DND-41 (cell line): ENCODE results near the gene PEAK3.

ENCODE experiments used
- ATAC-seq: fragments of 200-7000 bp; cut with Tn5 transposase; 3 replicates; pipeline ENCODE4 v1.9.1; 2021; ENCODE audit warnings: low read depth; ENCODE audit not compliant: insufficient read depth
- DNase-seq: peaks from one replicate; pipeline ENCODE4 v3.0.0-alpha.2; 2020
- H2AFZ ChIP-seq: 2 replicates; pipeline ENCODE4 v1.6.0; 2012; ENCODE audit warnings: low read depth, low read length
- H3K27ac ChIP-seq: 2 replicates; pipeline ENCODE4 v1.5.1; 2012; ENCODE audit warnings: low read length, inconsistent platforms
- H3K27me3 ChIP-seq: fragments of 200-600 bp; sonication (generic); 2 replicates; pipeline ENCODE4 v1.6.0; 2012; ENCODE audit warnings: low read length, mild to moderate bottlenecking, inconsistent platforms; ENCODE audit not compliant: insufficient read depth, poor library complexity
- H3K36me3 ChIP-seq: 2 replicates; pipeline ENCODE4 v1.5.1; 2012; ENCODE audit warnings: low read length, inconsistent platforms; ENCODE audit not compliant: insufficient read depth
- H3K4me1 ChIP-seq: 2 replicates; pipeline ENCODE4 v1.5.1; 2012; ENCODE audit warnings: mild to moderate bottlenecking, low read length; ENCODE audit not compliant: insufficient read depth
- H3K4me2 ChIP-seq: 2 replicates; pipeline ENCODE4 v1.6.0; 2012; ENCODE audit warnings: mild to moderate bottlenecking, moderate library complexity, low read length, inconsistent platforms; ENCODE audit not compliant: insufficient read depth
- H3K4me3 ChIP-seq, 2 experiments: fragments of 200-600 bp in 1 of 2; shearing (Covaris generic) in 1 of 2; 2 replicates each; pipeline ENCODE4 v1.5.1; 2012 to 2016; ENCODE audit warnings: inconsistent platforms in 2 of 2, low read length in 2 of 2, mild to moderate bottlenecking in 2 of 2, low read depth in 1 of 2, moderate library complexity in 1 of 2
- H3K79me2 ChIP-seq: 2 replicates; pipeline ENCODE4 v1.6.0; 2012; ENCODE audit warnings: low read length, inconsistent platforms; ENCODE audit not compliant: insufficient read depth
- H3K9ac ChIP-seq: 2 replicates; pipeline ENCODE4 v1.6.0; 2012; ENCODE audit warnings: low read depth, mild to moderate bottlenecking, inconsistent platforms, low read length, moderate library complexity
- H3K9me3 ChIP-seq: 2 replicates; pipeline ENCODE4 v1.5.1; 2012; ENCODE audit warnings: low read length, moderate library complexity, mild to moderate bottlenecking, inconsistent platforms; ENCODE audit not compliant: insufficient read depth, severe bottlenecking
- H4K20me1 ChIP-seq: 2 replicates; pipeline ENCODE4 v1.6.0; 2012; ENCODE audit warnings: low read length; ENCODE audit not compliant: insufficient read depth
- EZH2 ChIP-seq: IDR thresholded peaks from 3 replicates; pipeline ENCODE4 v1.6.1; 2012; ENCODE audit warnings: borderline replicate concordance, low read depth, mild to moderate bottlenecking, moderate library complexity, low read length, inconsistent platforms; ENCODE audit not compliant: severe bottlenecking
- TF ChIP-seq, protein P1 (sequence below): IDR thresholded peaks from 2 replicates; pipeline ENCODE4 v1.5.1; 2012; ENCODE audit warnings: borderline replicate concordance, low read length, moderate library complexity, mild to moderate bottlenecking; ENCODE audit not compliant: poor library complexity, severe bottlenecking; ENCODE audit errors: extremely low read depth

PEAK3 gene

DNA sequence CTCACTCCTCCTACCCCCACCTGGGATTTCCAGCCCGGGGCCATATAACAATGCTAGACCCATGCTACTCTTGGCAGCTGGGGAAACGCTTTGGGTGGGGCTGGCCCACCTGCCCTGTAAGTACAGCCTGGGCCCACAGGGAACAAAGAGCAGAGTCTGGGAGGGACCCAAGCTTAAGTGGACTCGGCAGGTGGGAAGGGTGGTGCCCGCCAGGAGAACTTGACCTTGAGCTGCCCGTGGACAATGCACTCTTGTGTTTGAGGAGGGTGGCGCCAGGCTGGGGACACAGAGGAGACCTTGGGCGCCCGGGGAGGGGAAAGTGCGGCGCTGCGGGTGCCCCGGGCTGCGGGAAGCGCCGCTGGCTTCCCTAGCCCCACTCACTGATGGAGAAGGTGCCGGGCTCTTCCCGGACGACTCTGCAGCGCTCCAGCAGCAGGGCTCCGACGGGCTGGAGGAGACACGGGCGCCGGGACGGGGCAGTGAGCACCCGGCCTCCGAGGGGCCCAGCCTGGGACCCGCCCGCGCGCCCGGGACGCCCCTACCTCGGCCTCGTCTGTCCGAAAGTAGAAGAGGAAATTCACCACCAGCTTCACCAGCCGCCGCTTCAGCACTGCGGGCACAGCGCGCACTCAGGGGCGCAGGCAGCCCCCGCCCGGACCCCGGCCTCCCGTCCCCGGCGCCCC lies 46.5 kb downstream of the PEAK3 start:
- TF ChIP-seq EZH2 = no peak
- TF ChIP-seq, protein P1, sequence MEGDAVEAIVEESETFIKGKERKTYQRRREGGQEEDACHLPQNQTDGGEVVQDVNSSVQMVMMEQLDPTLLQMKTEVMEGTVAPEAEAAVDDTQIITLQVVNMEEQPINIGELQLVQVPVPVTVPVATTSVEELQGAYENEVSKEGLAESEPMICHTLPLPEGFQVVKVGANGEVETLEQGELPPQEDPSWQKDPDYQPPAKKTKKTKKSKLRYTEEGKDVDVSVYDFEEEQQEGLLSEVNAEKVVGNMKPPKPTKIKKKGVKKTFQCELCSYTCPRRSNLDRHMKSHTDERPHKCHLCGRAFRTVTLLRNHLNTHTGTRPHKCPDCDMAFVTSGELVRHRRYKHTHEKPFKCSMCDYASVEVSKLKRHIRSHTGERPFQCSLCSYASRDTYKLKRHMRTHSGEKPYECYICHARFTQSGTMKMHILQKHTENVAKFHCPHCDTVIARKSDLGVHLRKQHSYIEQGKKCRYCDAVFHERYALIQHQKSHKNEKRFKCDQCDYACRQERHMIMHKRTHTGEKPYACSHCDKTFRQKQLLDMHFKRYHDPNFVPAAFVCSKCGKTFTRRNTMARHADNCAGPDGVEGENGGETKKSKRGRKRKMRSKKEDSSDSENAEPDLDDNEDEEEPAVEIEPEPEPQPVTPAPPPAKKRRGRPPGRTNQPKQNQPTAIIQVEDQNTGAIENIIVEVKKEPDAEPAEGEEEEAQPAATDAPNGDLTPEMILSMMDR = no peak
- H3K36me3 ChIP-seq = peaks cover 64% of the 10 kb centered on the region
- H3K79me2 ChIP-seq = peaks cover 92% of the 10 kb centered on the region
- peak overlapping the region; percentile 63 for H2AFZ ChIP-seq
- H4K20me1 ChIP-seq = peaks cover 72% of the 10 kb centered on the region
- DNase-seq (peak; percentile 46), ATAC-seq (peak; percentile 2; the same call in 2 of the 3 replicates)
- peak overlapping the region; percentile 99 for H3K9ac ChIP-seq
- H3K4me2 ChIP-seq = peak overlapping the region; percentile 82
- H3K4me3 ChIP-seq = peak overlapping the region; percentile 64 to 88
- H3K9me3 ChIP-seq = no peaks in the 10 kb centered on the region
- H3K27ac ChIP-seq = peak overlapping the region; percentile 96
- no peaks in the 10 kb centered on the region for H3K27me3 ChIP-seq
- peaks cover 62% of the 10 kb centered on the region for H3K4me1 ChIP-seq

DNA sequence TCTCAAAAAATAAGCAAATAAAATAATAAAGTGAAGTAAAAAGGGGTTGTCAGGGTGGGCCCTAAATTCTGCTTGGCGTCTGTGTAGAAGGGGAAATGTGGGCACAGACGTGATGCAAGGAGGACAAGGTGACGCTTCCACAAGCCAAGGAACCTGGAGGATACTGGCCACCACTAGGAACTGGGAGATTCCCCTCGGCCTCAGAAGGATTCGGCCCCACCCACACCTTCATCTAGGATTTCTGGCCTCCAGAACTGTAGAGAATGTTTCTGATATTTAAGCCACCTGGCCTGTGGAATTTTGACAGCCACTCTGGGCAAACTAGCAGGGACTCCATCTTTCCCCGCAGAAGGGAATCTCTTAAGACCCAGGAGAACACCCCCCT lies 47.0 kb downstream of the PEAK3 start:
- Histone ChIP-seq H3K4me1 (peaks cover 56% of the 10 kb centered on the region), H3K27ac (peak overlapping the region; percentile 96), H2AFZ (no peak overlapping the region), H3K4me2 (peak overlapping the region; percentile 82), H3K27me3 (no peaks in the 10 kb centered on the region), H3K9ac (peak overlapping the region; percentile 99), H3K4me3 (peak overlapping the region; percentile 64 to 88), H3K9me3 (no peaks in the 10 kb centered on the region), H4K20me1 (peaks cover 67% of the 10 kb centered on the region), H3K79me2 (peaks cover 88% of the 10 kb centered on the region), H3K36me3 (peaks cover 64% of the 10 kb centered on the region)
- DNase-seq (no peak), ATAC-seq (no peak)
- TF ChIP-seq, protein P1 = no peak
- TF ChIP-seq EZH2 = no peak

DNA sequence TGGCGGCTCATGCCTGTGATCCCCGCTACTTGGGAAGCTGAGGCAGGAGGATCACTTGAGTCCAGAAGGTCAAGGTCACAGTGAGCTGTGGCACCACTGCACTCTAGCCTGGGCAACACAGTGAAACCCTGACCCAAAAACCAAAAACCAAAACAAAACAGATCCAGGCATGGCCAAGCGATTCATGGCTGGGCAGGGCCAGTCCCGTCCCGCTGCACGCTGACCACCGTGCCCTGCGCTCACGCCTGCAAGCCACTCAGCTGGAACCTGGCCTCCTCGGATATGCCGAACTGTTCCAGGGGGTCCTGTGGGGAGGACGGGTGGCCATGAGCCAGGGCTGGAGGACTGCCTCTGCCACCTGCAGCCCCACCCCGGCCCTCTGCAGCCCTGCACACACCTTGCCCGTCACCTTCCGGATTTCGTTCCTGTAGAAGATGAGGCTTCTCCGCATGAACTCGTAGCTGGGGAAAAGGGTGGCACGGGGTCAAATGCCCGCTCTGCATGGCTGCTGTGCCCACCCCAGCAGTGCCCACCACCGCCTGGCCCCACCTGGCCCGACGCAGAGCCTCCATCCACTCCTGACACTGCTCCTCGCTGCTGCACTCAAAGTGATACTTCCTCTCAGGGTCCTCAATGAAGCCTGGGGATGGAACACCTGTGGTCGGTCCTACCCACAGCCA lies 48.2 kb downstream of the PEAK3 start:
- H2AFZ ChIP-seq = no peak overlapping the region
- TF ChIP-seq, protein P1 = no peak
- TF ChIP-seq EZH2 = no peak
- peaks cover 72% of the 10 kb centered on the region for H3K36me3 ChIP-seq
- H3K9me3 ChIP-seq = no peaks in the 10 kb centered on the region
- peak overlapping the region; percentile 99; the same call in 1 of the 2 replicates for H3K9ac ChIP-seq
- peaks cover 65% of the 10 kb centered on the region for H4K20me1 ChIP-seq
- H3K4me3 ChIP-seq = peak overlapping the region in 1 of 2 experiments; percentile 64; a peak in 2 of 4 replicates
- ATAC-seq = no peak
- H3K4me2 ChIP-seq = peak overlapping the region; percentile 82
- 0 out of 2 replicates have a peak overlapping the region, but pooled peaks have one; percentile 36 for H3K27ac ChIP-seq
- no peak for DNase-seq
- H3K79me2 ChIP-seq = peaks cover 78% of the 10 kb centered on the region
- no peaks in the 10 kb centered on the region for H3K27me3 ChIP-seq
- peaks cover 44% of the 10 kb centered on the region for H3K4me1 ChIP-seq
